Cardiac fibroblast (primary cell): ENCODE data around the gene TEP1.
"Not testable (repeated sequence)": the region's sequence is repeated elsewhere in the genome, so short reads cannot be mapped to it uniquely, and the experiment has no call there.

Source experiments
- DNase-seq, 2 donors: peaks; one replicate each; pipeline versions ENCODE4 v3.0.0 to v3.0.0-alpha.2; 2010; ENCODE audit warnings: low read depth in 2 of 2
- H3K4me3 ChIP-seq, 2 donors: replicated peaks in 1 of 2; 1 replicate in 1 of 2; 2 replicates in 1 of 2; pipeline ENCODE4 v1.5.1; 2011; ENCODE audit warnings: low read depth in 2 of 2, low read length in 2 of 2, mild to moderate bottlenecking in 2 of 2, moderate library complexity in 1 of 2
- CTCF ChIP-seq: IDR thresholded peaks from one replicate; pipeline ENCODE4 v1.5.1; 2011; ENCODE audit warnings: low read depth, mild to moderate bottlenecking, low read length, inconsistent platforms

TEP1 gene

GRCh38 chr14:20455355-20456300 is 42.3 kb upstream of the TEP1 start:
- H3K4me3 ChIP-seq, result peak overlapping the region; percentile 84 to 94
- peak; percentile 90 to 91 for DNase-seq
- TF ChIP-seq CTCF, result no peak

GRCh38 chr14:20454516-20455354 is 41.4 kb upstream of the TEP1 start, which contains the start of the genes APEX1 and OSGEP:
TSS of gene APEX1 (plus strand) at chr14:20455226. CDS start at chr14:20455646, 420 bp downstream.
TSS of gene OSGEP (minus strand) at chr14:20454812. CDS start at chr14:20454683, 129 bp downstream.
- TF ChIP-seq CTCF, result no peak
- DNase-seq, result peak; percentile 99 to 100
- H3K4me3 ChIP-seq, result peak within 1 kb of the TSS; percentile 84 to 94

- not testable (repeated sequence) for DNase-seq, H3K4me3 ChIP-seq
These were observed 39.5 kb upstream of the TEP1 start for GRCh38 chr14:20452831-20453230.

- no peak for TF ChIP-seq CTCF
- no peak overlapping the region for H3K4me3 ChIP-seq
- DNase-seq, result no peak
These were observed 33.6 kb upstream of the TEP1 start for GRCh38 chr14:20446889-20447288.

DNA sequence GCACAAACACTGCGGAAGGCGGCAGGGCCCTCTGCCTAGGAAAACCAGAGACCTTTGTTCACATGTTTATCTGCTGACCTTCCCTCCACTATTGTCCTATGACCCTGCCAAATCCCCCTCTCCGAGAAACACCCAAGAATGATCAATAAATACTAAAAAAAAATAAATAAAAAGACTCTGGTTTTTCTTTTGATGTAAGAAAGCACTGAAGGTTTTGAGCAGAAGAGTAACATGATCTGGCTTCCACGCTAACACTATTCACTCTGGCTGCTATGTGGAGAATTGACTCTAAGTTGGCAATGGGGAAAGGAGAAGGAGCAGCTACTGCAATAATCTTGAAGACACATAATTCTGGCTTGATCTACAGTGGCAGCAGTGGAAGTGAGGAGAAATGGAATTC is 30.3 kb upstream of the TEP1 start:
- not testable (repeated sequence) for H3K4me3 ChIP-seq, DNase-seq

DNA sequence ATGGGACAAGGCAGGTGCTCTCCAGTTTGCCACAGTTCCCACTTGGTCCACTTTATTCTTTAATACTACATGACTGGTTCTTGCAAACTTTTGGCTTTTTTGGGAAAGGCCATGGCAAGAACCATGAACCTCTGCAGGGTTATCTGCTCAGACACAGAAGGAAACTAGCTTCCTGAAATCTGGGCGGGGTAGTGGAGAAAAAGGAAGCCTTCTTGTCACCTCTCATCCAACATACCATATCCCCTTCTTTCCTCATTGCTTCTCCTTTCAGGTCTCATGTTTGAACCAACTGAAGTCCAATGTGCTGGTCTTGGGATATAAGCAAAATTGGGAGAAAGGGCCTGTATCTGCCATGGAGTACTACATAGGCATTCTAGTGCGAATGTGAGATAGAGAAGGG is 28.2 kb upstream of the TEP1 start:
- H3K4me3 ChIP-seq, result no peak overlapping the region
- no peak for DNase-seq
- no peak for TF ChIP-seq CTCF

GRCh38 chr14:20440882-20441281 is 27.6 kb upstream of the TEP1 start:
- no peak for DNase-seq
- H3K4me3 ChIP-seq, result no peak overlapping the region
- no peak for TF ChIP-seq CTCF
